Measurements from ENCODE around the gene LUC7L2.

Gene LUC7L2

DNA sequence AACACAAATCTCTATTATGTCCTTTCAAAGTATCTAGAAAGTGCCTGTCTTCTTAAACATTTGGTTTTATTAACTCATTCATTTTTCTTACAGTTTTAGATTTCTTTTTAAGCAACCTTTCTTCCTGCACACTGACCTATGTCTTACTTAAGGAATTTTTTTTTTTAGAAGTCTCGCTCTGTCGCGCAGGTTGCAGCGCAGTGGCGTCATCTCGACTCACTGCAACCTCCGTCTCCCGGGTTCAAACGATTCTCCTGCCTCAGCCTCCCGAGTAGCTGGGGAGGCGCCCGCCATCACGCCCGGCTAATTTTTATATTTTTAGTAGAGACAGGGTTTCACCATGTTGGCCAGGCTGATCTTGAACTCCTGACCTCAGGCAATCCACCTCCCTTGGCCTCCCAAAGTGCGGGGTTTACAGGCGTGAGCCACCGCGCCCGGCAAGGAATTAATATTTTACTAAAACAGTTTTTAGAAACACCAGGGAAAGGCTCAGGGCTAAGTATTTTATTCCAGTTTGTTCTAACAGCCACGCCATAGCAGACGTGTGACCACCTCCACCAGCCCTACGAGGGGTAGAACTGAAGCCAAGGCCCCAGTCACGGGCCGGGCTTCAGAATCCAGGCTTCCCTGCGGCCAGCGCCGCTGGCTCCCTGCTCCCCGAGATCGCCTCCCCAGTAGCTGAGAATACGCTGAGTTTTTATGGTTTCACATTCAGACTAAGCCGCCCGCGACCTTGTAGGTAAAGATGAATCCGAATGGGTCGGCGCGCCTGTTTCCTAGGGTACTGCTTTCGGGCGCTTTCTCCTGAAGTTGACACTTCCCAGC lies 941 bp upstream of the LUC7L2 start:
- H3K9ac ChIP-seq (ENCODE audit: low read depth, low read length): peak overlapping the region; percentile 96
- peak overlapping the region; percentile 99 for H3K27ac ChIP-seq (ENCODE audit: low read depth, low read length)
- H3K4me3 ChIP-seq (ENCODE audit: low read length): peak overlapping the region; percentile 95
- no peaks in the 10 kb centered on the region for H3K9me3 ChIP-seq (ENCODE audit: insufficient read depth, low read depth, low read length)
- WGBS: 14% methylated on average over 39 of the region's 39 CpGs
- peaks cover 23% of the 10 kb centered on the region for H3K4me1 ChIP-seq (ENCODE audit: insufficient read depth, low read length)
- H3K36me3 ChIP-seq (ENCODE audit: insufficient read depth, low read length): peaks cover 7% of the 10 kb centered on the region; the same call in 1 of the 2 replicates
- H3K27me3 ChIP-seq (ENCODE audit: insufficient read depth, low read length): no peaks in the 10 kb centered on the region

DNA sequence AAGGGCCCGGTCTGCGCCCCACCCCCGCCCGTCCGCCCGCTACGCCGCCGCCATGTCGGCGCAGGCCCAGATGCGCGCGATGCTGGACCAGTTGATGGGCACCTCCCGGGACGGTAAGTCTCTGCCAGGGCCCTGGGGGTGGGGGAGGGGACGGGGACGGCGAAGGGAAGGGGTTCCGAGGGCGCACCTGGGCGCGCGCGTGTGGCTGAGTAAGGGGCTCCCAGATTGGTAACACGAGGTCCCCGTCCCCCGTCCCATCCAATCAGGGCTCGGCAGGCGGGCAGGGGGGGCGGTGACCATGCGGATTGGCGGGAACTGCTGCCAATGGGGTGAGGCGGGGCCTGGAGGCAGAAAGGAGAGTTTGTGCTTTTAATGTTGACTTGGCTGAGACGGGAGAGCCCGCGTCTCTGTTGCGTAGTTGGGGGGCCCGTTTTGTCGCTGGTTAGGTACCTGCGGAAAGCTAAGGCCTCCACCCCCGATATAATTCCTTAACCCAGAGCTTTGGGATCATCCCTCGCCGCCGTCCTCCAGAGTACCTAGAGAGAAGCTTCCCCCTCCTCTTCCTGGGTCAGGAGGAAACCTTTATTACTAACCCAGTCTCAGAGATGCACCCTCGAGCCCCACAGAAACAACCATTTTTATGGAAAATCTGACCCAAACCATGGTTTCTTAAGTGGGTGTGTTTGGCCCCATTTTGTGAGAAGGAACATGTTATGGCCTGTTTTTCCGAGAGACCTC lies 685 bp downstream of the LUC7L2 start:
- peaks cover 23% of the 10 kb centered on the region for H3K4me1 ChIP-seq (ENCODE audit: insufficient read depth, low read length)
- H3K27me3 ChIP-seq (ENCODE audit: insufficient read depth, low read length): no peaks in the 10 kb centered on the region
- H3K27ac ChIP-seq (ENCODE audit: low read depth, low read length): peak overlapping the region; percentile 99
- under 1% methylated on average over 46 of the region's 47 CpGs for WGBS
- no peaks in the 10 kb centered on the region for H3K9me3 ChIP-seq (ENCODE audit: insufficient read depth, low read depth, low read length)
- peak overlapping the region; percentile 95 for H3K4me3 ChIP-seq (ENCODE audit: low read length)
- H3K9ac ChIP-seq (ENCODE audit: low read depth, low read length): peak overlapping the region; percentile 97
- H3K36me3 ChIP-seq (ENCODE audit: insufficient read depth, low read length): peaks cover 21% of the 10 kb centered on the region

- Histone ChIP-seq H3K27me3 (ENCODE audit: insufficient read depth, low read length) (no peaks in the 10 kb centered on the region), H3K36me3 (ENCODE audit: insufficient read depth, low read length) (peaks cover 27% of the 10 kb centered on the region), H3K4me1 (ENCODE audit: insufficient read depth, low read length) (peaks cover 23% of the 10 kb centered on the region), H3K4me3 (ENCODE audit: low read length) (peak overlapping the region; percentile 95), H3K27ac (ENCODE audit: low read depth, low read length) (peak overlapping the region; percentile 99), H3K9ac (ENCODE audit: low read depth, low read length) (peak overlapping the region; percentile 96), H3K9me3 (ENCODE audit: insufficient read depth, low read depth, low read length) (no peaks in the 10 kb centered on the region)
- 1% methylated on average over 2 of the region's 2 CpGs for WGBS
Measured at GRCh38 chr7:139360948-139361307, 1.2 kb downstream of the LUC7L2 start.

GRCh38 chr7:139361523-139361922 lies 1.8 kb downstream of the LUC7L2 start:
- peak overlapping the region; percentile 95 for H3K4me3 ChIP-seq (ENCODE audit: low read length)
- H3K9me3 ChIP-seq (ENCODE audit: insufficient read depth, low read depth, low read length): no peaks in the 10 kb centered on the region
- no peaks in the 10 kb centered on the region for H3K27me3 ChIP-seq (ENCODE audit: insufficient read depth, low read length)
- peaks cover 32% of the 10 kb centered on the region for H3K36me3 ChIP-seq (ENCODE audit: insufficient read depth, low read length)
- H3K9ac ChIP-seq (ENCODE audit: low read depth, low read length): peak overlapping the region; percentile 96
- 50% methylated on average over 1 of the region's 3 CpGs for WGBS
- peaks cover 23% of the 10 kb centered on the region for H3K4me1 ChIP-seq (ENCODE audit: insufficient read depth, low read length)
- H3K27ac ChIP-seq (ENCODE audit: low read depth, low read length): peak overlapping the region; percentile 99

GRCh38 chr7:139362302-139362701 lies 2.6 kb downstream of the LUC7L2 start:
- 13% methylated on average over 2 of the region's 3 CpGs for WGBS

GRCh38 chr7:139362981-139363380 lies 3.3 kb downstream of the LUC7L2 start:
- H3K4me1 ChIP-seq (ENCODE audit: insufficient read depth, low read length): peaks cover 23% of the 10 kb centered on the region
- no peaks in the 10 kb centered on the region for H3K27me3 ChIP-seq (ENCODE audit: insufficient read depth, low read length)
- peaks cover 46% of the 10 kb centered on the region for H3K36me3 ChIP-seq (ENCODE audit: insufficient read depth, low read length)
- no peak overlapping the region for H3K9ac ChIP-seq (ENCODE audit: low read depth, low read length)
- WGBS: 84% methylated on average over 6 of the region's 6 CpGs
- H3K4me3 ChIP-seq (ENCODE audit: low read length): peak overlapping the region; percentile 95; the same call in 1 of the 2 replicates
- no peak overlapping the region for H3K27ac ChIP-seq (ENCODE audit: low read depth, low read length)
- no peaks in the 10 kb centered on the region for H3K9me3 ChIP-seq (ENCODE audit: insufficient read depth, low read depth, low read length)

More at GRCh38 chr7:139362302-139362701, 2.6 kb downstream of the LUC7L2 start:
- Histone ChIP-seq H3K36me3 (ENCODE audit: insufficient read depth, low read length) (peaks cover 39% of the 10 kb centered on the region), H3K9me3 (ENCODE audit: insufficient read depth, low read depth, low read length) (no peaks in the 10 kb centered on the region), H3K4me3 (ENCODE audit: low read length) (peak overlapping the region; percentile 95), H3K9ac (ENCODE audit: low read depth, low read length) (no peak overlapping the region), H3K27me3 (ENCODE audit: insufficient read depth, low read length) (no peaks in the 10 kb centered on the region), H3K27ac (ENCODE audit: low read depth, low read length) (no peak overlapping the region), H3K4me1 (ENCODE audit: insufficient read depth, low read length) (peaks cover 23% of the 10 kb centered on the region)

DNA sequence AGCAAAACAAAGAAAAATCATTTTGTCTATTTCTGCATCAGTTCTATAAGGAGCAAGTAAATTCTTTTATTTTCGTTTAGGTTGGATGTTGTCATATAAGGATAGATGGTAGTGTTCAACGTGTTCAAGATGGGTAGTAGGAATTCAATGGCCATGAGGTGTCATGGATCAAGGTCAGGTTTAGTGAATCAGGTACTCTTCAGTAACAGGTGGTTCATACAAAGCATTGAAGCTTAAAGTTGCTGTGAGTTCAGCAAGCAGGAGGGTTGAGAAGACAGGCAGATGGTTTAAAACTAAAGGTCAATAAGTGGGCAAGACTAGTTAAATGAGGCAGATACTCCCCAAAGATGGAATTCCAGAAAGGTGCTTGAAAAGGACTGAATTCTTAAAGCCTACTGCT lies 5.6 kb downstream of the LUC7L2 start:
- H3K9ac ChIP-seq (ENCODE audit: low read depth, low read length): no peak overlapping the region
- peaks cover 48% of the 10 kb centered on the region for H3K36me3 ChIP-seq (ENCODE audit: insufficient read depth, low read length)
- 91% methylated on average over 2 of the region's 2 CpGs for WGBS
- no peak overlapping the region for H3K27ac ChIP-seq (ENCODE audit: low read depth, low read length)
- no peaks in the 10 kb centered on the region for H3K9me3 ChIP-seq (ENCODE audit: insufficient read depth, low read depth, low read length)
- H3K27me3 ChIP-seq (ENCODE audit: insufficient read depth, low read length): no peaks in the 10 kb centered on the region
- H3K4me3 ChIP-seq (ENCODE audit: low read length): no peak overlapping the region
- peaks cover 41% of the 10 kb centered on the region for H3K4me1 ChIP-seq (ENCODE audit: insufficient read depth, low read length)

- peaks cover 48% of the 10 kb centered on the region for H3K36me3 ChIP-seq (ENCODE audit: insufficient read depth, low read length)
- H3K9me3 ChIP-seq (ENCODE audit: insufficient read depth, low read depth, low read length): no peaks in the 10 kb centered on the region
- H3K27ac ChIP-seq (ENCODE audit: low read depth, low read length): no peak overlapping the region
- 97% methylated on average over 6 of the region's 6 CpGs for WGBS
- H3K4me1 ChIP-seq (ENCODE audit: insufficient read depth, low read length): peaks cover 45% of the 10 kb centered on the region
- no peaks in the 10 kb centered on the region for H3K27me3 ChIP-seq (ENCODE audit: insufficient read depth, low read length)
- no peak overlapping the region for H3K9ac ChIP-seq (ENCODE audit: low read depth, low read length)
- H3K4me3 ChIP-seq (ENCODE audit: low read length): no peak overlapping the region
Measured at GRCh38 chr7:139366400-139366799, 6.7 kb downstream of the LUC7L2 start.

GRCh38 chr7:139367438-139368155 lies 7.9 kb downstream of the LUC7L2 start:
- H3K4me3 ChIP-seq (ENCODE audit: low read length): no peak overlapping the region
- 93% methylated on average over 6 of the region's 6 CpGs for WGBS
- peaks cover 41% of the 10 kb centered on the region for H3K4me1 ChIP-seq (ENCODE audit: insufficient read depth, low read length)
- no peak overlapping the region for H3K27ac ChIP-seq (ENCODE audit: low read depth, low read length)
- H3K9ac ChIP-seq (ENCODE audit: low read depth, low read length): no peak overlapping the region
- no peaks in the 10 kb centered on the region for H3K27me3 ChIP-seq (ENCODE audit: insufficient read depth, low read length)
- peaks cover 50% of the 10 kb centered on the region for H3K36me3 ChIP-seq (ENCODE audit: insufficient read depth, low read length)
- H3K9me3 ChIP-seq (ENCODE audit: insufficient read depth, low read depth, low read length): no peaks in the 10 kb centered on the region

GRCh38 chr7:139370301-139370942 lies 10.7 kb downstream of the LUC7L2 start:
- WGBS: 89% methylated on average over 5 of the region's 5 CpGs

More at GRCh38 chr7:139370301-139370942, 10.7 kb downstream of the LUC7L2 start:
- no peak overlapping the region for H3K9ac ChIP-seq (ENCODE audit: low read depth, low read length)
- no peaks in the 10 kb centered on the region for H3K27me3 ChIP-seq (ENCODE audit: insufficient read depth, low read length)
- peaks cover 41% of the 10 kb centered on the region for H3K4me1 ChIP-seq (ENCODE audit: insufficient read depth, low read length)
- H3K4me3 ChIP-seq (ENCODE audit: low read length): no peak overlapping the region
- no peaks in the 10 kb centered on the region for H3K9me3 ChIP-seq (ENCODE audit: insufficient read depth, low read depth, low read length)
- 0 out of 2 replicates have a peak overlapping the region, but pooled peaks have one; percentile 36 for H3K27ac ChIP-seq (ENCODE audit: low read depth, low read length)
- peaks cover 38% of the 10 kb centered on the region for H3K36me3 ChIP-seq (ENCODE audit: insufficient read depth, low read length)

Data from HUES64 (cell line).